HG03095 (cell line): Measurements from ENCODE around the gene MS4A3.
"Not testable (repeated sequence)": the region's sequence is repeated elsewhere in the genome, so short reads cannot be mapped to it uniquely, and the experiment has no call there.

Experiments
- ATAC-seq: cut with Tn5 transposase; IDR thresholded peaks from one replicate; pipeline ENCODE4 v1.9.1; 2021; ENCODE audit warnings: moderate library complexity; ENCODE audit not compliant: unreplicated experiment

The MS4A3 gene, protein sequence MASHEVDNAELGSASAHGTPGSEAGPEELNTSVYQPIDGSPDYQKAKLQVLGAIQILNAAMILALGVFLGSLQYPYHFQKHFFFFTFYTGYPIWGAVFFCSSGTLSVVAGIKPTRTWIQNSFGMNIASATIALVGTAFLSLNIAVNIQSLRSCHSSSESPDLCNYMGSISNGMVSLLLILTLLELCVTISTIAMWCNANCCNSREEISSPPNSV

DNA sequence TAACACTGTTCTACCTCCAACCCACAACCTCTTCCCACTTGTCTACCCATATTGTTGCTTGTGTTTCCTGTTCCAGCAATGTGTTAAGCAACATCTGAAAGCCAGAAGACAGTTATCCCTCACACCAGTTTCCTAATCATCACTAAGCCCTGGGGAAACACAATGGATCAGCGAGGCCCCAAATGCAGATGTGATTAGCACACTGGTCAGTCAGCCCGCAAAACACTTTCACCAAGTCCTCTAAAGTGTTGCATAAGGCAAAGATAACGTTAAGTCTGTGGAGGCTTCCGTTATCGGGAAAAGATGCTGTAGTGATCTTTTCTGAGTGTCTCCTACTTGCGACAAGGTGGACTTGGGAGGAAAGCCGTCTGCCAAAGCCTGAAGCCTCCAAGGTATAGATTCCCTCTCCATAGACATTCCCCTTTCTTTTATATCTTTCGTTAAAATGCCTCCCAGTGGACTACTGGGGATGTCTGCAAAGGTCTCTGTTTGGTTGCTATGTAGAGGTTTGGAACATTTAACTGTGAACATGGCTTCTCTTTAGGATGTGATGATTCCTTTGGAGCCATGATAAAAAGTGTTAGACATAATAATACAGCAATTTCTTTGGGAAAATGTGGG lies at the start of gene MS4A3:
Gene MS4A3 (plus strand): TSS at position 317 of the 621 bp plus-strand sequence. CDS start 4,496 bp downstream, outside the sequence.
- no peak for ATAC-seq

DNA sequence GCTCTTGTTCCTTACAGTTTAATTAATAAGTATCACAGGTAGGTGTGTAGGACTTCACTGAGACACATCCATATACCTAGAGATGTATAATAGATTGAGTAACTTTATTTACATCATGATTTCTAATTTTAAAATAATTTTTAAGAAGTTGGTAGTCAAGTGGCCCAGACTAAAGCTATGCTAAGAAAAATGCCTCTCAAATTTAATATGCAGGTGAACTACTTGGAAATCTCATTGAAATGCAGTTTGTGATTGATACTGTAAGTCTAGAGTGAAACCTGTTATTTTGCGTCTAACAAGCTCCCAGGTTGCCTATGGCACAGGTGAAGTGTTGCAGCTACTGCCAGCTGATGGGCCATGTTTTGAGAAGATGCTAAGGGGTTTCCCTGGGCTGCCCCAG lies 39.6 kb upstream of the MS4A3 start, which contains the start of gene OOSP4B:
Gene OOSP4B (plus strand): TSS at position 301 of the 400 bp plus-strand sequence.
- no peak for ATAC-seq

- no peak for ATAC-seq
Measured at GRCh38 chr11:60018058-60018457, 38.4 kb upstream of the MS4A3 start.

- ATAC-seq: not testable (repeated sequence)
Measured at GRCh38 chr11:60020376-60020775, 36.1 kb upstream of the MS4A3 start.

DNA sequence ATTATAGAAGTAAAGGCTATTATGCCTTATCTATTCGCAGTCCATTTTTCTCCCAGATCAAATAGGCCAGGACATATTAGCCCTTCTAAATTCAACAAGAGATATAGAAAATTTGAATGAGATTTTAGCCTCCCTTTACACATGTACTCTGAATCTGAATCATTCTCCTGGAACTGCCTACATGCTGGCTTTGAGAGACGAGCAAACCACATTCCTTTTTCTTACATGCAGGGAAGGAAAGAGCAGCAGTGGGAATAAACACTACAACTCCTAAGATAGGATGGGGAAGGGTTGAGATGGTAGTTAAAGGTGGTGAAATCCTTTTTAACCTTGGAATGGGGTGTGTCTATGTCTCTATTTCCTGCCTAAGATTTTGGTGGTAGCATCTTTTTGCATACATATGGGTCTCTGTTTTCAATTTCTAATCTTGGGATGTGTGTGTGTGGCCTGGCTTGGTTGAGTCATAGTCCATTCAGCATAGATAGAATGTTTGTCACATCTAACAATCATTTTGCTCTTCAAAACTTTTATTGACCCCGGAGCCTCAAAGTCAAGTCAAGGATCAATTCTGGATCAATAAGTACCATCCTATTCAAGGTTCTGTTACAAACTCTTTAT lies 27.3 kb upstream of the MS4A3 start:
- ATAC-seq: no peak

- no peak for ATAC-seq
Measured at GRCh38 chr11:60040109-60040508, 16.4 kb upstream of the MS4A3 start, which contains the start of gene OOSP2. Gene OOSP2, plus strand, starts transcription at chr11:60040409. Its CDS starts 51 bp downstream, at chr11:60040460.

- ATAC-seq: not testable (repeated sequence)
Measured at GRCh38 chr11:60050422-60050821, 6.0 kb upstream of the MS4A3 start.

GRCh38 chr11:60050839-60051238 lies 5.6 kb upstream of the MS4A3 start:
- ATAC-seq: not testable (repeated sequence)

DNA sequence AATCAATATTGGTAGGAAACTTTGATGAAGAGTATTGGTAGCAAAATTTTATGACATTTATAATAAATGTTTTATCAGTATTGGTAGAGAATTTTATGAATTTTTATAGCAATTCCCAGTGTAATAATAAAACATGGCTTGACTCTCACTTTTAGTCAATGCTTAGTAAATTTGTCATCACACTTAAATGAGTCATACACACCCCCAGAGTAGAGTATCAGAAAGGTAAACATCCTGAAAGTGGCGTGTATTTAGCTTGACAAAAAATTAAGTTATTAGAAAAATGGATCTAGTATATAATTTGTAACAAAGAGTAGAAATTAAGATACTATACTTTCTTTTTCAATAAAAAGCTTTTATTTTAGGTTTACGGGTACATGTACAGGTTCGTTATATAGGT lies 2.6 kb downstream of the MS4A3 start:
- ATAC-seq: no peak

GRCh38 chr11:60059521-60060240 lies 3.2 kb downstream of the MS4A3 start:
- ATAC-seq: no peak

- ATAC-seq: no peak
Measured at GRCh38 chr11:60064111-60064510, 7.6 kb downstream of the MS4A3 start.

DNA sequence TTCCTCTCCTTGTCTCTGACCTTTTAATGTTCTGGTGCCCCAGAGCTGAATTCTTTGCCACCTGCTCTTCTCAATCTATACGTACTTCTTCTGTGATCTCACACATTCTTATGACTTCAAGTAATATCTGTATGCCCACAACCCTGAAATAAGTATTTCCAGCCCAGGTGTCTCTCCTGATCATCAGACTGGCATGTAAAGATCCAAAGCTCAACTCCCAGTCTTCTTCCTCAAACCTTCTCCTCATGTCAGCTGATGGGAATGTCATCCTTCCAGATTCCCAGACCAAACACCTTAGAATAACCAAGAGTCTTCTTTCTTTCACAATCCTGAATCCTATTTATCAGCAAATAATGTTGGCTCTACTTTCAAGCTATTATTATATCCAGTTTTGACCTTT lies 9.3 kb downstream of the MS4A3 start:
- no peak for ATAC-seq

- ATAC-seq: no peak
Measured at GRCh38 chr11:60069450-60069849, 13.0 kb downstream of the MS4A3 start.

DNA sequence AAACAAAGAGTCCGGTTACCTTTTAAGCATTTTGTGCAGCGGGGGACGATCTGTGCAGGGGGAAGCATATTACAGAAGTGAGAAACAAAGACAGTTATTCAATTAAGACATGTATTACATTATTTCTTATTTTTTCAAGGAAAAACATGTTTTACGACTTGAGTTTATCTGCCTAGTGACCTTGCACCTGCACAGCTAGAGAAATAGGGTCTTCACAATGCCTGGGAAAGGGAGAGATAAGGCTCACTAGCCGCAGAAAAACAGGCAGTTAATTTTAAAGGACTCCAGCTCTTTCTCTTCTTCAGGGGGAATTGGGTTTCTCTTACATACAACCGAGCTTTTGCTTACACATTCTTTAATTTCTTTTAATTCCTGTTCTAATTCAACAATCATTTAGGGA lies 15.2 kb downstream of the MS4A3 start:
- not testable (repeated sequence) for ATAC-seq

GRCh38 chr11:60077216-60077817 lies 20.9 kb downstream of the MS4A3 start:
- ATAC-seq: no peak

DNA sequence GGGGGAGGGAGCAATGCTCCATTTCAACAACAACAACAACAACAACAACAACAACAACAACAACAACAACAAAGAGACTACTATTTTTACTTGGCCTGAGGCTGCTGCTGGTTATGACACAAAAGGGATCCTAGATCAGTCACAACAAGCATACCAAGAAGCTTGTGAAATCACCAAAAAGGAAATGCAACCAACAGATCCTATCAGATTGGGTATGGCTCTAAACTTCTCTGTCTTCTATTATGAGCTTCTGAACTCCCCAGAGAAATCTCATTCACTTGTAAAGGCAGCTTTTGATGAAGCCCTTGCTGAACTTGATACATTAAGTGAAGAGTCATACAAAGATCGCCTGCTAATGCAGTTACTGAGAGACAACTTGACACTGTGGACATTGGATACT lies 21.5 kb downstream of the MS4A3 start:
- no peak for ATAC-seq

DNA sequence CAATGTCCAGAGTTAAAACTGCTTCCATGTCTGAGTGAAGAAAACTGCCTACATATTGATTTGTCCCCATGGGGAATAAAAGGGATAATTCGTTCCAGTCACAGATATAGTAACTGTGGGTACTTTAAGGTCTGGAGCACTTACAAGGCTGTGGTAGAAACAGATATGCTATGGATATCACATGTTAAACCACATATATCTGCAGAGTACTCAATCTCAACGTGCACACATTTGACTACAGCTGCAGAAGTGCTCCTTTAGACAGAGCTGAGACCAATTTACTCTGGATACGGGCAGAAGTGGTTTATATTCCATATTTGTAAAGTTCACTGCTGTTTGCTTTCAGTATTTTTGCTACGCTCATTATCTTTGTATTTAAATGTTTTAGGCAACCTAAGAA lies 22.3 kb downstream of the MS4A3 start:
- no peak for ATAC-seq

DNA sequence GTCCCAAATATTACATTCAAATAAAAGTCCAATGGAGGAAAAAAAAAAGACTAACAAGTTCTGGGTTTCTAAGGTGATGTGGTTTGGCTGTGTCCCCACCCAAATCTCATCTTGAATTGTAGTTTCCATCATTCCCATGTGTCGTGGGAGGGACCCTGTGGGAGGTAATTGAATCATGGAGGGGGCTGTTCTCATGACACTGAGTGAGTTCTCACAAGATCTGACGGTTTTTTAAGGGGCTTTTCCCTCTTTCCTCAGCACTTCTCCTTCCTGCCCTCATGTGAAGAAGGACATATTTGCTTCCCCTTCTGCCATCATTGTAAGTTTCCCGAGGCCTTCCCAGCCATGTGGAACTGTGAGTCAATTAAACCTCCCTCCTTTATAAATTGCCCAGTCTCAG lies 24.1 kb downstream of the MS4A3 start:
- no peak for ATAC-seq

DNA sequence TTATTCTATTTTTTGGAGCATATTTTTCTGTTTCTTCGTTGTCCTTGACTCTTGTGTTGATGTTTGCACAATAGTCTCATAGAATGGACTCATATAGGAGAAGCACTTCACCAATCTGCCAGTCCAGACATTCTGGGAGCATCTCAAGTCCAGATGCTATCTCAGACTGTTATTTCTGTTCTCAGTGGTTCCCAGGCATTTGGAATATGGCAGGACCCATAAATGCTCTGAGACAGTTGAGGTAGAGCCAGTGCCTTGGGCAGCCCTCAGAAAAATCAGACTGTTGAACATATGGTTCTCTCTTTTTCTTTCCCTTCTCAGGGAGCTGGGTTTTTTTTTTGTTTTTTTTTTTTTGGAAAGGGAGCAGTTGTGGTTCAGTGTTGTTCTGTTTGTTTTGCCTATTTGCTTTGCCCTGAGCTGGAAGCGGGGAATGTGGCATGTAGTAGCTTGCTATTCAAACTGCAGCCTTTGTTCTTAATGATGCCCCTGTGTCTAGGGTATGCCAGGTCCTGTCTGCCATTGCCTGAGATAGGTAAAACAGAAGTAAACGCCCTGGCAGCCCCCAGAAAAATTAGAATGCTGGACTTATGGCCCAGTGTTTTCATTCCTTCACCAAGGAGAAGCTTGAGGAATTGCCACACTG lies 28.3 kb downstream of the MS4A3 start:
- no peak for ATAC-seq

GRCh38 chr11:60085909-60086308 lies 29.4 kb downstream of the MS4A3 start:
- ATAC-seq: no peak

DNA sequence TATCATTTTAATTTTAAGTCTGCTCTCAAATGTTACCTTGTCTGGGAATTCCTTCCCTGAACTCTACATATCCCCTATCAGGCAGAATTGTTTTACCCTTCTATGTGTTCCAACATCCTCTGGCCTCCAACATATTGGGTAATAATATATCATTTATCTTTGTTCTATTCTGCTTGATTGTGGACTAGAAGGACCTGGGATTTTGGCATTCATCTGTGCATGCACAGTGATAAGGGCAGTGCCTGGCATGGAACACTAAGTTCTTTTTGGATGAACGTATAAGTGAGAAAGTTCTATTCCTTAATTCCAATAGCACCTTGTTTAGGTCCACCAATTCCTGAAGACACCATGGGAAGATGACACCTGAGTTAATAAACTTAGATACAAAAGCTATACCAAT lies 30.8 kb downstream of the MS4A3 start:
- ATAC-seq: no peak
